Esophagus squamous epithelium (tissue), 4 donors: Measurements from ENCODE around the gene WASHC2A.
"Not testable (repeated sequence)": the region's sequence is repeated elsewhere in the genome, so short reads cannot be mapped to it uniquely, and the experiment has no call there.

Experiments used
- POLR2A ChIP-seq, 4 donors: fragments of 450-650 bp; IDR thresholded peaks; one replicate each; pipeline ENCODE4 v1.6.1; 2017; ENCODE audit warnings: antibody characterized with exemption in 4 of 4, mild to moderate bottlenecking in 4 of 4, moderate library complexity in 3 of 4
- TF ChIP-seq, protein P1 (sequence below), 6 experiments: fragments of 450-650 bp in 4 of 6; fragments of 200-600 bp in 2 of 6; sonication (generic) in 2 of 6; IDR thresholded peaks; one replicate each; pipeline ENCODE4 v1.5.1; 2016 to 2019; ENCODE audit warnings: antibody characterized with exemption in 6 of 6, mild to moderate bottlenecking in 4 of 6, moderate library complexity in 4 of 6

DNA sequence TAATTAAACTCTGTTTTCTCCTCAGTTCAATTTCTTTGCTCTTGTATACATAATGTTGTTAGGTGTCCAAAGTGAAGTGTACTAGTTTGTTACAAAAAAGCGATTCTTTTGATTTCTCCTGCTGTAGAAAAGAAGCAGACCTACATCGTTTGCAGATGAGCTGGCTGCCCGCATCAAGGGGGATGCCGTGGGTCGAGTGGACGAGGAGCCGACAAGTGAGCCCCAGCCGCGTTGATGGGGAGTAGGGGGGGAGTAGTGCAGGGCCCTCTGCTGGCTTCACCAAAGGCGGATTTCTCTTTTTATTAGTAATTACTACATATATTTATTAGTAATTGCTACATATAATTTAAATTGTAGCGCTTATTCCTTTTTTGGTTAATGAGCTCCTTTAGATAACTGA, 23.6 kb downstream of the WASHC2A start:
- not testable (repeated sequence) for TF ChIP-seq POLR2A (IDR thresholded peaks at IDR 0.05)
- TF ChIP-seq, protein P1, sequence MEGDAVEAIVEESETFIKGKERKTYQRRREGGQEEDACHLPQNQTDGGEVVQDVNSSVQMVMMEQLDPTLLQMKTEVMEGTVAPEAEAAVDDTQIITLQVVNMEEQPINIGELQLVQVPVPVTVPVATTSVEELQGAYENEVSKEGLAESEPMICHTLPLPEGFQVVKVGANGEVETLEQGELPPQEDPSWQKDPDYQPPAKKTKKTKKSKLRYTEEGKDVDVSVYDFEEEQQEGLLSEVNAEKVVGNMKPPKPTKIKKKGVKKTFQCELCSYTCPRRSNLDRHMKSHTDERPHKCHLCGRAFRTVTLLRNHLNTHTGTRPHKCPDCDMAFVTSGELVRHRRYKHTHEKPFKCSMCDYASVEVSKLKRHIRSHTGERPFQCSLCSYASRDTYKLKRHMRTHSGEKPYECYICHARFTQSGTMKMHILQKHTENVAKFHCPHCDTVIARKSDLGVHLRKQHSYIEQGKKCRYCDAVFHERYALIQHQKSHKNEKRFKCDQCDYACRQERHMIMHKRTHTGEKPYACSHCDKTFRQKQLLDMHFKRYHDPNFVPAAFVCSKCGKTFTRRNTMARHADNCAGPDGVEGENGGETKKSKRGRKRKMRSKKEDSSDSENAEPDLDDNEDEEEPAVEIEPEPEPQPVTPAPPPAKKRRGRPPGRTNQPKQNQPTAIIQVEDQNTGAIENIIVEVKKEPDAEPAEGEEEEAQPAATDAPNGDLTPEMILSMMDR (IDR thresholded peaks at IDR 0.05) = not testable (repeated sequence)
